Hepatocyte (in vitro differentiated cells): Measurements from ENCODE around the gene TH. TPM values are rescaled to one million over a fixed set of nuclear protein-coding genes. Genes with fewer than 3 reads are reported as not detected.

Experiments used
- DNase-seq: peaks from one replicate; pipeline ENCODE4 v3.0.0-alpha.2; 2016; ENCODE audit warnings: low spot score
- H2AFZ ChIP-seq: fragments of 200-600 bp; sonication (generic); 2 replicates; pipeline ENCODE4 v1.6.0; 2016; ENCODE audit warnings: antibody characterized with exemption, mild to moderate bottlenecking
- H3K27ac ChIP-seq: fragments of 200-600 bp; sonication (generic); 2 replicates; pipeline ENCODE4 v1.5.1; 2016; ENCODE audit warnings: mild to moderate bottlenecking
- H3K27me3 ChIP-seq: fragments of 200-600 bp; sonication (generic); 2 replicates; pipeline ENCODE4 v1.6.1; 2016
- H3K36me3 ChIP-seq: fragments of 200-600 bp; sonication (generic); replicated peaks from 2 replicates; pipeline ENCODE4 v1.5.1; 2016; ENCODE audit warnings: low read depth; ENCODE audit not compliant: insufficient read depth
- H3K4me1 ChIP-seq: fragments of 200-600 bp; sonication (generic); 2 replicates; pipeline ENCODE4 v1.5.1; 2016; ENCODE audit warnings: mild to moderate bottlenecking, moderate library complexity; ENCODE audit not compliant: insufficient read depth
- H3K4me2 ChIP-seq: fragments of 200-600 bp; sonication (generic); 2 replicates; pipeline ENCODE4 v1.6.0; 2016
- H3K4me3 ChIP-seq: fragments of 200-600 bp; sonication (generic); 2 replicates; pipeline ENCODE4 v1.5.1; 2016; ENCODE audit warnings: mild to moderate bottlenecking
- H3K79me2 ChIP-seq: fragments of 200-600 bp; sonication (generic); 2 replicates; pipeline ENCODE4 v1.6.0; 2017; ENCODE audit warnings: mild to moderate bottlenecking
- H3K9me2 ChIP-seq: fragments of 200-600 bp; sonication (generic); replicated peaks from 2 replicates; pipeline ENCODE4 v1.6.0; 2017; ENCODE audit warnings: mild to moderate bottlenecking; ENCODE audit not compliant: insufficient read depth
- H3K9me3 ChIP-seq: fragments of 200-600 bp; sonication (generic); 2 replicates; pipeline ENCODE4 v1.5.1; 2016; ENCODE audit warnings: low read depth, mild to moderate bottlenecking
- H4K20me1 ChIP-seq: fragments of 200-600 bp; sonication (generic); 2 replicates; pipeline ENCODE4 v1.6.0; 2016; ENCODE audit warnings: mild to moderate bottlenecking; ENCODE audit not compliant: insufficient read depth, poor library complexity, severe bottlenecking
- CTCF ChIP-seq: fragments of 200-600 bp; sonication (generic); IDR thresholded peaks from 2 replicates; pipeline ENCODE4 v1.5.1; 2016; ENCODE audit warnings: antibody characterized with exemption, mild to moderate bottlenecking; ENCODE audit not compliant: poor library complexity
- EZH2 ChIP-seq: fragments of 200-600 bp; sonication (generic); IDR thresholded peaks from 2 replicates; pipeline ENCODE4 v1.6.1; 2016; ENCODE audit warnings: antibody characterized with exemption, mild to moderate bottlenecking, borderline replicate concordance
- EZH2phosphoT487 ChIP-seq: fragments of 200-600 bp; sonication (generic); IDR thresholded peaks from one replicate; pipeline ENCODE4 v1.6.1; 2018; ENCODE audit warnings: antibody characterized with exemption, mild to moderate bottlenecking, low read depth, moderate library complexity; ENCODE audit not compliant: unreplicated experiment, severe bottlenecking
- WGBS: methylation state at CpG from one replicate; pipeline ENCODE4 v1.1.6; 2016; ENCODE audit warnings: low lambda C conversion rate; ENCODE audit errors: missing lambda C conversion rate; 5-methylcytosine and 5-hydroxymethylcytosine counted together
- polyA plus RNA-seq: library from polyadenylated mRNA; unstranded; fragments of >200 nt; fragmentation: Nextera tagmentation; extraction: Ambion mirVana; gene quantifications from 2 replicates; pipeline ENCODE4 v1.2.1, GENCODE V29; 2016
- total RNA-seq: library from RNA; depleted of rRNA; stranded (reverse); fragments of >200 nt; gene quantifications from 2 replicates; pipeline ENCODE4 v1.2.3, GENCODE V29; 2014

The TH gene
- total and polyA plus RNA-seq, 2 experiments from 2014 or later = 2.6 to 15.3 TPM

GRCh38 chr11:2186669-2187279, 15.2 kb upstream of the TH start:
- Histone ChIP-seq H3K79me2 (no peaks in the 10 kb centered on the region), H3K27ac (no peak overlapping the region), H2AFZ (no peak overlapping the region), H3K4me1 (peaks cover 8% of the 10 kb centered on the region), H3K4me3 (no peak overlapping the region), H3K27me3 (no peaks in the 10 kb centered on the region), H3K36me3 (no peaks in the 10 kb centered on the region), H3K9me3 (no peaks in the 10 kb centered on the region), H3K4me2 (no peak overlapping the region), H3K9me2 (no peaks in the 10 kb centered on the region), H4K20me1 (no peaks in the 10 kb centered on the region)
- WGBS = 62% methylated on average over 21 of the region's 21 CpGs
- peak; percentile 60 for DNase-seq
- TF ChIP-seq EZH2 = no peak
- TF ChIP-seq CTCF = peak; percentile 46

- no peak overlapping the region for H2AFZ ChIP-seq
- H3K4me3 ChIP-seq = no peak overlapping the region
- H3K79me2 ChIP-seq = no peaks in the 10 kb centered on the region
- 93% methylated on average over 21 of the region's 23 CpGs for WGBS
- H3K9me2 ChIP-seq = no peaks in the 10 kb centered on the region
- peaks cover 6% of the 10 kb centered on the region for H3K4me1 ChIP-seq
- H3K36me3 ChIP-seq = no peaks in the 10 kb centered on the region
- no peak for DNase-seq
- TF ChIP-seq EZH2 = no peak
- no peak for TF ChIP-seq CTCF
- no peak for TF ChIP-seq EZH2phosphoT487
- H3K27ac ChIP-seq = no peak overlapping the region
- H4K20me1 ChIP-seq = no peaks in the 10 kb centered on the region
- no peaks in the 10 kb centered on the region for H3K9me3 ChIP-seq
- H3K4me2 ChIP-seq = no peak overlapping the region
- no peaks in the 10 kb centered on the region for H3K27me3 ChIP-seq
Measured at GRCh38 chr11:2185324-2186085, 13.9 kb upstream of the TH start.

GRCh38 chr11:2182692-2183474, 11.3 kb upstream of the TH start:
- Histone ChIP-seq H3K36me3 (no peaks in the 10 kb centered on the region), H3K9me2 (no peaks in the 10 kb centered on the region), H4K20me1 (no peaks in the 10 kb centered on the region), H3K4me2 (no peak overlapping the region), H2AFZ (no peak overlapping the region), H3K27me3 (no peaks in the 10 kb centered on the region), H3K79me2 (no peaks in the 10 kb centered on the region), H3K4me3 (no peak overlapping the region), H3K9me3 (no peaks in the 10 kb centered on the region), H3K4me1 (peaks cover 9% of the 10 kb centered on the region), H3K27ac (no peak overlapping the region)
- TF ChIP-seq CTCF = no peak
- TF ChIP-seq EZH2 = no peak
- TF ChIP-seq EZH2phosphoT487 = no peak
- no peak for DNase-seq
- 88% methylated on average over 18 of the region's 20 CpGs for WGBS
